ENCODE data around the gene GDE1.

Gene GDE1

DNA sequence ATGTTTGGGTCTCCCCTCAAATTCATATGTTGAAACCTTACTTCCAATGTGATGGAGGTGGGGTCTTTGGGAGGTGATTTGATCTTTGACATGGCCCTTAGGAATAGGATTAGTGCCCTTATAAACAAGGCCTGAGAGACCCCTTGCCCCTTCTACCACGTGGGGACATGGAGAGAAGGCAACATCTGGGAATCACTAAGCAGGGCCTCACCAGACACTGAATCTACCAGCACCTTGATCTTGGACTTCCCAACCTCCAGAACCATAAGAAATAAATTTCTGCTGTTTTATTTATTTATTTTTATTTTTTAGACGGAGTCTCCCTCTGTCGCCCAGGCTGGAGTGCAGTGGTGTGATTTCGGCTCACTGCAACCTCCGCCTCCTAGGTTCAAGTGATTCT is 40.1 kb downstream of the GDE1 start:
- TF ChIP-seq, protein P1, sequence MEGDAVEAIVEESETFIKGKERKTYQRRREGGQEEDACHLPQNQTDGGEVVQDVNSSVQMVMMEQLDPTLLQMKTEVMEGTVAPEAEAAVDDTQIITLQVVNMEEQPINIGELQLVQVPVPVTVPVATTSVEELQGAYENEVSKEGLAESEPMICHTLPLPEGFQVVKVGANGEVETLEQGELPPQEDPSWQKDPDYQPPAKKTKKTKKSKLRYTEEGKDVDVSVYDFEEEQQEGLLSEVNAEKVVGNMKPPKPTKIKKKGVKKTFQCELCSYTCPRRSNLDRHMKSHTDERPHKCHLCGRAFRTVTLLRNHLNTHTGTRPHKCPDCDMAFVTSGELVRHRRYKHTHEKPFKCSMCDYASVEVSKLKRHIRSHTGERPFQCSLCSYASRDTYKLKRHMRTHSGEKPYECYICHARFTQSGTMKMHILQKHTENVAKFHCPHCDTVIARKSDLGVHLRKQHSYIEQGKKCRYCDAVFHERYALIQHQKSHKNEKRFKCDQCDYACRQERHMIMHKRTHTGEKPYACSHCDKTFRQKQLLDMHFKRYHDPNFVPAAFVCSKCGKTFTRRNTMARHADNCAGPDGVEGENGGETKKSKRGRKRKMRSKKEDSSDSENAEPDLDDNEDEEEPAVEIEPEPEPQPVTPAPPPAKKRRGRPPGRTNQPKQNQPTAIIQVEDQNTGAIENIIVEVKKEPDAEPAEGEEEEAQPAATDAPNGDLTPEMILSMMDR (IDR thresholded peaks at IDR 0.05; ENCODE audit: borderline replicate concordance, insufficient read depth, low read depth, low read length): no peak
- H3K4me3 ChIP-seq (ENCODE audit: low read depth, low read length): no peak overlapping the region

DNA sequence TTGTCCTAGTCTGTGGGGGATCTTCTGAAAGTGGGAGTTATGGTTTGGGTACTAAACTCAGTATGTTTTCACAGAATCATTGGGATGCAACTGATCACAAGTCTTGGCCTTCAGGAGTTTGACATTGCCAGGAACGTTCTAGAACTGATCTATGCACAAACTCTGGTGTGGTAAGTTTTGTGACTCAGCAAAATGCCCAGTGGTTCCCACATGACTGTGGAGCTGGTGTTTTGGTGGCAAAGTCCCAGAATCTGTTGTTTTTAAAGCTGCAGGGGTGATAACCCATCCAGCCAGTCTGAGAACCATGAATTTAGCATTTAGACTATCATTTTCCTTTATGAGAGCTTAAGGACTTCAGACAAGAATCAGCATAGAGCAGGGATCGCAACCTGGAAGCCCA is 40.6 kb downstream of the GDE1 start:
- TF ChIP-seq, protein P1 (IDR thresholded peaks at IDR 0.05; ENCODE audit: borderline replicate concordance, insufficient read depth, low read depth, low read length): no peak
- H3K4me3 ChIP-seq (ENCODE audit: low read depth, low read length): no peak overlapping the region

DNA sequence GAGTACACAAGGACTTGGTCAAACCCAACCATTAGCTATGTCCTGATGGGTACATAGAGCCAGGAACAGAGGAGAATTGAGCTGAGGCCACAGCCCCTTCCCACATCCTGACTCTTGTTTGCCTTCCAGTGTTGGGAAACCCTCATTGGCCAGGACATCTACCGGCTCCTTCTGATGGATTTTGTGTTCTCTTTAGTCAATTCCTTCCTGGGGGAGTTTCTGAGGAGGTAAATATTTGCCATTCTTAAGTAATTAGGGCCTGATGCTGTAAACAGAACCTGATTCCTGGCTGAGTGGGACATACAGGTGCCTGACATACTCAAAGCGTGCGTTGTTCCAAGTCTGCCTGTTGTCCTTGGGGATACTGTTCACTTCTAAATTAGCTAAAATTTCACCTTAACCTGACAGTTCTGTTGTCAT is 42.6 kb downstream of the GDE1 start:
- no peak overlapping the region for H3K4me3 ChIP-seq (ENCODE audit: low read depth, low read length)
- TF ChIP-seq, protein P1 (IDR thresholded peaks at IDR 0.05; ENCODE audit: borderline replicate concordance, insufficient read depth, low read depth, low read length): no peak

DNA sequence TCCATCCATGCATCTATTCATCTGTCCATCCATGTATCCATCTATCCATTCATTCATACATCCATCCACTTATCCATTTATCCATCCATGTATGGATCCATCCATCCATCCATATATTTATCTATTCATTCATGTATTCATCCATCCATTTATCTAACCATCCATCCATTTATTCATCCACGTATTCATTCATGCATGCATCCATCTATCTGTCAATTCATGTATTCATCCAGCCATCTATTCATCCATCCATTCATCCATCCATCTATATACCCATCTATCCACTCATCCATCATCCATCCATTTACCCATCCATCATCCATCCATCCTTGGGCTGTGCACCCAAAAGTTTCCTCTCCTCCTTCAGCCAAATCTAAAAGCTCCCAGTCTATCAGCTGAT is 43.4 kb downstream of the GDE1 start:
- no peak overlapping the region for H3K4me3 ChIP-seq (ENCODE audit: low read depth, low read length)
- TF ChIP-seq, protein P1 (IDR thresholded peaks at IDR 0.05; ENCODE audit: borderline replicate concordance, insufficient read depth, low read depth, low read length): no peak

DNA sequence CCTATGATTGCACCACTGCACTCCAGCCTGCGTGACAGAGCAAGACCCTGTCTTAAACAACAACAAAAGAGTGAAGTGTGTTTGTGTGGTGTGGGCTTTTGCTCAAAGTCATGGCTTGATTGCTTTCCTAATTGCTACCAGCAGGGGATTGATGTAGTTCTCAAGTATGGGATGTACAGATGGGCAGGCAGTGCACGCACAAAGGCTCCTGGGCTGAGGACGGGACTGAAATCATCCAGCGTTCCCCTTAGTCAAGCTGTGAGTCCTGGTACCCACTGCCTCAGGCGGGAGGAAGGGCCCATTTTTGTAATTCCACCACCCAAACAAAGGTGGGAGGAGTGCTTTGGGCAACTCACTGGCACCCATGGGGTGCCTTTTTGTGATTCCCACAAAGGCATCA is 47.3 kb downstream of the GDE1 start:
- no peak overlapping the region for H3K4me3 ChIP-seq (ENCODE audit: low read depth, low read length)
- TF ChIP-seq, protein P1 (IDR thresholded peaks at IDR 0.05; ENCODE audit: borderline replicate concordance, insufficient read depth, low read depth, low read length): no peak

DNA sequence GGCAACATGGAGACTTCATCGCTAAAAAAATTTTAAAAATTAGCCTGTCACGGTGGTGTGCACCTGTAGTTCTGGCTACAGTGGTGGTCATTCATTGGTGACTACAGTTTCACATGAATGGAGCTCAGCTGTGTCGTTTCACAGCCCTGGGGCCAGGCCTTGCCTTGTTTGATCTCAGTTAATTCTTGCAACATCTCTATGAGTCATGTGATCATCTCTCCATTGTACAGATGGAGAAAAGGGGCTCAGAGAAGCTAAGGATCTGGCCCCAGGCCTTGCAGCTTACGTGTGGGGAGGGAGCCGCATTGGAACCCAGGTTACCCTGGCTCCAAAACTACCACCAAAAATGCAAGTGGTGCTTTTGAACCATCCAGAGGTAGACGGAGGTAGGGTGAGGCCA is 49.4 kb downstream of the GDE1 start:
- TF ChIP-seq, protein P1 (IDR thresholded peaks at IDR 0.05; ENCODE audit: borderline replicate concordance, insufficient read depth, low read depth, low read length): no peak
- H3K4me3 ChIP-seq (ENCODE audit: low read depth, low read length): no peak overlapping the region

DNA sequence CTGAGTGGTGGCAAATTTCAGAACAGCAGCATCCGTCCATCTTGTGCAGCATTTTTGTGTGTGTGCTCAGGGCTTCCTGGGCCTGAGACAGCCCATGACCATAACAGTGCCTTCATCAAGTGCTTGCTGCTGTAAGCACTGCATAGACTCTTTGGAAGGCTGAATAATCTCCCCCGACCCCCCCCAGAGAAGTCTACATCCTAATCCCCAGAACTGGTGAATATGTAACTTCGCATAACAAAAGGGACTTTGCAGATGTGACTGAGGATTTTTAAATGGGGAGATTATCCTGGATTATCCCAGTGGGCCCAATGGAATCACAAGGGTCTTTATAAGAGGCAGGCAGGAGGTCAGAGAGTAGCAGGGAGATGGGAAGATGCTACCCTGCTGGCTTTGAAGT is 53.6 kb downstream of the GDE1 start:
- TF ChIP-seq, protein P1 (IDR thresholded peaks at IDR 0.05; ENCODE audit: borderline replicate concordance, insufficient read depth, low read depth, low read length): no peak
- H3K4me3 ChIP-seq (ENCODE audit: low read depth, low read length): no peak overlapping the region
